HG03575 (cell line): ENCODE data around the gene TMEM121.
"Not testable (repeated sequence)": the region's sequence is repeated elsewhere in the genome, so short reads cannot be mapped to it uniquely, and the experiment has no call there.

Source experiments
- ATAC-seq: cut with Tn5 transposase; IDR thresholded peaks from one replicate; pipeline ENCODE4 v1.9.1; 2021; ENCODE audit not compliant: unreplicated experiment, insufficient number of reproducible peaks, low FRiP score; ENCODE audit errors: extremely low read depth

TMEM121 gene

GRCh38 chr14:105562713-105563346, 36.4 kb downstream of the TMEM121 start:
- no peak for ATAC-seq

DNA sequence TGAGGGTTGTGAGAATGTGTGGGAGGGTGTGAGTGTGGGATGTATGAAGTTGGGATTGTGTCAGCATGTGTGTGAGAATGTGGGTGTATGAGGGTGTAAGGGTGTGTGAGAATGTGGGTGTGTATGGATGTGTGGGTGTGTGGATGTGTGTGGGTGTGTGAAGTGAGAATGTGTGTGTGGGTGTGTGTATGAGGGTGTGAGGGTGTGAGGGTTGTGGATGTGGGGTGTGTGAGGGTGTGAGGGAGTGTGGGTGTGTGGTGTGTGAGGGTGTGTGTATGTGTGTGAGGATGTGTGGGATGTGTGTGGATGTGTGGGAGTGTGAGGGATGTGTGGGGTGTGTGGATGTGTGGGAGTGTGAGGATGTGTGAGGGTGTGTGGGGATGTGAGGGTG, 37.0 kb downstream of the TMEM121 start:
- no peak for ATAC-seq

DNA sequence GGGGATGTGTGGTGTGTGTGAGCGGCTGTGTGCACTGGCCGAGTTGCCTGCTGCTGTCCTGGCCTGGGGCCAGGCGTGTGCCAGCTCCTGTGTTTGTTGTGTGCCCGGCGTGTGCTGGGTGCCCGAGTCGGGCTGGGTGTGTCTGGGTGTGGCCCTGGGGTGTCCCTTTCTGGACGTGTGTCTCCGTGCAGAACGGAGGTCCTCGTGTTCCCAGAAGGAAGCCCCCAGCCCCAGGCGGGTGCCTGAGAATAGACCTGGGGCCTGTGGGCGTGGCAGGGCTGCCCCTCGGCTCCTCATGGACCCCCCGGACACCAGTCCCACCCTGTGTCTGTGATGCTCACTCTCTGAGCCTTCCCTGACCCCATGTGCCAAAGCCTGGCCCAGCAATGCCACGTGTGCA, 38.2 kb downstream of the TMEM121 start:
- not testable (repeated sequence) for ATAC-seq

- not testable (repeated sequence) for ATAC-seq
Observed at GRCh38 chr14:105565185-105565919, 39.0 kb downstream of the TMEM121 start.

DNA sequence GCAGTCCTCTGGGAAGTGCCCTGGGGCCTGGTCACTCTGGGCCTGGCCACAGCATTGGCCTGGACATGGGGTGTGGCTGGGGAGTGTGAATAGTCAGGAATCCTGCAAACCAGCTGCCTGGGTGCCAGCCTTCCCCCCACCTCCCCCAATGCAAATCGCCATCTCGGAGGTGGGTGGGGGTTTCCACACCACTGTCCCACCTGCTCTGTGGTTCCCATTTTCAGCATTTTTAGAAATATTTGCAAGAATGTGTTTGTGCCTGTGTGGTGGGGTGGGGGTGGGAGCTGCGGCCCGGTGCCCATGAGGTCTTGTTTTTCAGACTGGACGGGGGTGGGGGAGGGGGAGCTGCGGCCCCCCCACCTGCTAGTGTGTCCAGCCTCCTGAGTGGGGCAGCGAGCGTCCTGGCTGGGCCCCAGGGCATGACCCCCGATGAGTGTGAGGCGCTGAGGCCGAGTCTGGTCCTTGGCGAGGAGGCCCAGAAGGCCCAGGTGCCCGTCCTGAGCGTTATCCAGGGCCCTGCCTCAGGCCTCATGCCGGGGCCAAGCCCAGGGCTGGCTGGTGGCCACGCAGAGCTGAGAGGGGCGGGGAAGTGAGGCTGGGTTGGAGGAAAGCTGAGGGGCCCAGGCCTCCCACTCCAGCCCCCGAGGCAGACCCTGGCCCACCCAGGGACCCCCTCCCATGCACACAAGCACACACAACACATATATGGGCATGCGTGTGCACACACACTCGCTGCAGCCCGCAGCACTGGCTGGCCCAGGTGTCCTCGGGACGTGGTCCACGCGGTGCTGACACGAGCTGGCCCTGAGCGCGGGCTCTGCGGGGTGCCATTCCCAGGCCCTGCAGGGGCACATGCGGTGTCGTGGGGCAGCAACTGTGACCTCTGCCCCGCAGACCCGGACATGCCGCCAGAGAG, 40.1 kb downstream of the TMEM121 start:
- ATAC-seq: not testable (repeated sequence)

GRCh38 chr14:105567164-105568103, 41.1 kb downstream of the TMEM121 start:
- ATAC-seq: not testable (repeated sequence)

GRCh38 chr14:105568140-105568843, 41.9 kb downstream of the TMEM121 start:
- ATAC-seq: not testable (repeated sequence)

- no peak for ATAC-seq
Observed at GRCh38 chr14:105568859-105569766, 42.7 kb downstream of the TMEM121 start.

GRCh38 chr14:105570482-105570881, 44.1 kb downstream of the TMEM121 start:
- no peak for ATAC-seq

GRCh38 chr14:105571181-105571951, 45.0 kb downstream of the TMEM121 start:
- not testable (repeated sequence) for ATAC-seq

- ATAC-seq: not testable (repeated sequence)
Observed at GRCh38 chr14:105572063-105572462, 45.7 kb downstream of the TMEM121 start.

GRCh38 chr14:105573841-105574240, 47.5 kb downstream of the TMEM121 start:
- ATAC-seq: not testable (repeated sequence)

- ATAC-seq: not testable (repeated sequence)
Observed at GRCh38 chr14:105574411-105574810, 48.0 kb downstream of the TMEM121 start.

DNA sequence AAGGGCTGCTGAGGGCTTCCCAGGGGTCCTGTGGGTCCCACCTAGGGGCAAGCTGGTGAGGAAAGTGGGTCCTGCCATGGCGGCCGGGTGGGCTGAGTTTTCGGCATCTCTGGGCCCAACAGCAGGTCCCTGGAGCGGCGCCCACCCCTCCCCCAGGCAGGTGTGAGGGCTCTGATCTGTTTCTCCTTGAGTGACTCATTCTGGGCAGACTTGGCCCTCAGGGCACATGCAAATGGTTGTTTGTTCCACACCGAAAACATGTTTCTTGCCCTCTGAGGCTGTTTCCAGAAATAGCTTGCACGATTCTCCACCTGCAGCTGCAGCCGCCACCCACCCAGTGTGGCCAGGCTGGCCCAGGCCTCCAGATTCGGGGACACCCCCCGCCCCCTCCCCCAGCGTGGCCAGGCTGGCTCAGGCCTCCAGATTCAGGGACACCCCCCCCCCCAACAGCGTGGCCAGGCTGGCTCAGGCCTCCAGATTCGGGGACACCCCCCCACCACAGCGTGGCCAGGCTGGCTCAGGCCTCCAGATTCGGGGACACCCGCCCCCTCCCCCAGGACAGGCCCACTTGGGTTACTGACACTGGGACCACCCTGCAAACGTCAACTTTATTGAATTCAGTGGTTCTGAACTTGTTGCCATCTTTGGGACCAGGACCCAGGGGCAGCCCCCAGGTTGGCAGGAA, 48.8 kb downstream of the TMEM121 start:
- ATAC-seq: not testable (repeated sequence)

- ATAC-seq: no peak
Observed at GRCh38 chr14:105576525-105577088, 50.2 kb downstream of the TMEM121 start.
